ENCODE results near the gene TMEM198.

Gene TMEM198

GRCh38 chr2:219508971-219509779 is 34.7 kb upstream of the TMEM198 start:
- DNase-seq = peak in 2 of 51 donors; percentile 39 to 46

GRCh38 chr2:219509780-219510511 is 33.9 kb upstream of the TMEM198 start:
- DNase-seq = peak in 39 of 51 donors; percentile 9 to 67 (median 31)

- no peak for DNase-seq
Measured at GRCh38 chr2:219510512-219511135, 33.2 kb upstream of the TMEM198 start.

- peak in 4 of 51 donors; percentile 15 to 17 (median 16) for DNase-seq
Measured at GRCh38 chr2:219511547-219512325, 32.1 kb upstream of the TMEM198 start.

GRCh38 chr2:219512524-219513216 is 31.2 kb upstream of the TMEM198 start:
- no peak for DNase-seq

- DNase-seq = no peak
Measured at GRCh38 chr2:219513787-219514186, 30.0 kb upstream of the TMEM198 start.

- DNase-seq = peak in 7 of 51 donors; percentile 11 to 32 (median 17)
Measured at GRCh38 chr2:219514196-219514761, 29.5 kb upstream of the TMEM198 start, which contains the start of gene ASIC4. Gene ASIC4 (plus strand): TSS chr2:219514482. CDS start chr2:219514725, 243 bp downstream.

GRCh38 chr2:219514836-219515235 is 29.0 kb upstream of the TMEM198 start:
- DNase-seq = no peak

GRCh38 chr2:219515874-219516629 is 27.8 kb upstream of the TMEM198 start:
- DNase-seq = peak in 1 of 51 donors; percentile 8

- DNase-seq = no peak
Measured at GRCh38 chr2:219516888-219517287, 26.9 kb upstream of the TMEM198 start.

GRCh38 chr2:219517954-219518778 is 25.7 kb upstream of the TMEM198 start:
- no peak for DNase-seq

- no peak for DNase-seq
Measured at GRCh38 chr2:219519526-219519916, 24.3 kb upstream of the TMEM198 start.

GRCh38 chr2:219520079-219520478 is 23.7 kb upstream of the TMEM198 start:
- DNase-seq = no peak

GRCh38 chr2:219521066-219521880 is 22.6 kb upstream of the TMEM198 start:
- DNase-seq = peak in 4 of 51 donors; percentile 15 to 30 (median 20)

- DNase-seq = peak in 17 of 51 donors; percentile 11 to 58 (median 32)
Measured at GRCh38 chr2:219522111-219523030, 21.5 kb upstream of the TMEM198 start.

- peak in 1 of 51 donors; percentile 58 for DNase-seq
Measured at GRCh38 chr2:219523031-219523671, 20.7 kb upstream of the TMEM198 start.

All from hypothalamus (tissue), 51 donors.